ENCODE results near the gene NPDC1. TPM values are rescaled to one million over a fixed set of nuclear protein-coding genes. Genes with fewer than 3 reads are reported as not detected.

NPDC1 gene
- total RNA-seq, 1 experiment from 2014 or later: 89.8 TPM

GRCh38 chr9:137032858-137033257 is 13.1 kb downstream of the NPDC1 start:
- Histone ChIP-seq H3K4me2 (no peak overlapping the region), H4K20me1 (ENCODE audit: insufficient read depth) (0 out of 2 replicates have a peak, but pooled peaks cover 4% of the 10 kb centered on the region), H3K27me3 (ENCODE audit: insufficient read depth, low read depth) (no peaks in the 10 kb centered on the region), H2AFZ (no peak overlapping the region), H3K9me2 (ENCODE audit: insufficient read depth) (no peaks in the 10 kb centered on the region), H3K4me1 (replicated peaks; ENCODE audit: insufficient read depth) (peaks cover 17% of the 10 kb centered on the region), H3F3A (ENCODE audit: insufficient read depth, low read depth) (peaks cover 27% of the 10 kb centered on the region; the same call in 1 of the 2 replicates), H3K27ac (no peak overlapping the region), H3K4me3 (no peak overlapping the region), H3K36me3 (ENCODE audit: low read depth) (no peaks in the 10 kb centered on the region), H3K79me2 (ENCODE audit: low read depth) (no peaks in the 10 kb centered on the region), H3K9me3 (ENCODE audit: insufficient read depth, low read depth) (no peaks in the 10 kb centered on the region)
- ChIA-PET CTCF (no interaction called here), POLR2A (ENCODE audit: unreplicated experiment) (no interaction called here)
- no peak for DNase-seq
- no peak for TF ChIP-seq CTCF (conservative IDR thresholded peaks at IDR 0.05)
- no peak for TF ChIP-seq EZH2 (IDR thresholded peaks at IDR 0.05; ENCODE audit: low read depth)
- BruUV-seq (replicated peaks): no TSS peak
- intact Hi-C loops (cut with micrococcal nuclease; ENCODE audit: unreplicated experiment): no loop called here

GRCh38 chr9:137031904-137032640 is 13.9 kb downstream of the NPDC1 start, which contains the start of gene FUT7:
TSS of gene FUT7 (minus strand) at chr9:137032088. CDS start at chr9:137031991, 97 bp downstream.
- Histone ChIP-seq H3F3A (ENCODE audit: insufficient read depth, low read depth) (peaks cover 27% of the 10 kb centered on the region; the same call in 1 of the 2 replicates), H3K4me1 (replicated peaks; ENCODE audit: insufficient read depth) (peaks cover 17% of the 10 kb centered on the region), H3K79me2 (ENCODE audit: low read depth) (no peaks in the 10 kb centered on the region), H3K9me3 (ENCODE audit: insufficient read depth, low read depth) (no peaks in the 10 kb centered on the region), H3K4me3 (no peak within 1 kb of the TSS), H3K36me3 (ENCODE audit: low read depth) (no peaks in the 10 kb centered on the region), H3K9me2 (ENCODE audit: insufficient read depth) (no peaks in the 10 kb centered on the region), H3K27me3 (ENCODE audit: insufficient read depth, low read depth) (no peaks in the 10 kb centered on the region), H3K27ac (no peak within 1 kb of the TSS), H4K20me1 (ENCODE audit: insufficient read depth) (0 out of 2 replicates have a peak, but pooled peaks cover 4% of the 10 kb centered on the region), H2AFZ (no peak within 1 kb of the TSS), H3K4me2 (no peak within 1 kb of the TSS)
- ChIA-PET POLR2A (ENCODE audit: unreplicated experiment) (no interaction called here), CTCF (interaction anchor here (0.5 to 0.9 kb wide), 3 partner anchors 15 to 84 kb away, joined by 3 to 14 read pairs (median 3); no protein-coding TSS in a partner anchor)
- intact Hi-C loops (cut with micrococcal nuclease; ENCODE audit: unreplicated experiment): no loop called here
- TF ChIP-seq EZH2 (IDR thresholded peaks at IDR 0.05; ENCODE audit: low read depth) (no peak), CTCF (conservative IDR thresholded peaks at IDR 0.05) (no peak)
- DNase-seq: no peak
- no TSS peak for BruUV-seq (replicated peaks)

GRCh38 chr9:137030538-137031527 is 15.1 kb downstream of the NPDC1 start:
- peaks cover 17% of the 10 kb centered on the region; the same call in 1 of the 2 replicates for H3F3A ChIP-seq (ENCODE audit: insufficient read depth, low read depth)

More at GRCh38 chr9:137030538-137031527, 15.1 kb downstream of the NPDC1 start:
- DNase-seq: no peak
- no peak overlapping the region for H3K4me3 ChIP-seq
- no peaks in the 10 kb centered on the region for H3K9me2 ChIP-seq (ENCODE audit: insufficient read depth)
- intact Hi-C loops (cut with micrococcal nuclease; ENCODE audit: unreplicated experiment): no loop called here
- TF ChIP-seq CTCF (conservative IDR thresholded peaks at IDR 0.05) (no peak), EZH2 (IDR thresholded peaks at IDR 0.05; ENCODE audit: low read depth) (no peak)
- ChIA-PET POLR2A (ENCODE audit: unreplicated experiment) (no interaction called here), CTCF (interaction anchor here (0.6 kb wide), 2 partner anchors 29 to 953 kb away, joined by 4 to 13 read pairs; no protein-coding TSS in a partner anchor)
- peaks cover 17% of the 10 kb centered on the region for H3K4me1 ChIP-seq (replicated peaks; ENCODE audit: insufficient read depth)
- no peaks in the 10 kb centered on the region for H3K9me3 ChIP-seq (ENCODE audit: insufficient read depth, low read depth)
- H4K20me1 ChIP-seq (ENCODE audit: insufficient read depth): 0 out of 2 replicates have a peak, but pooled peaks cover 4% of the 10 kb centered on the region
- no peaks in the 10 kb centered on the region for H3K79me2 ChIP-seq (ENCODE audit: low read depth)
- no peak overlapping the region for H3K4me2 ChIP-seq
- H2AFZ ChIP-seq: no peak overlapping the region
- H3K27me3 ChIP-seq (ENCODE audit: insufficient read depth, low read depth): no peaks in the 10 kb centered on the region
- H3K27ac ChIP-seq: no peak overlapping the region
- no peaks in the 10 kb centered on the region for H3K36me3 ChIP-seq (ENCODE audit: low read depth)
- no TSS peak for BruUV-seq (replicated peaks)
